ENCODE results near the gene RPS6KA3.

DNA sequence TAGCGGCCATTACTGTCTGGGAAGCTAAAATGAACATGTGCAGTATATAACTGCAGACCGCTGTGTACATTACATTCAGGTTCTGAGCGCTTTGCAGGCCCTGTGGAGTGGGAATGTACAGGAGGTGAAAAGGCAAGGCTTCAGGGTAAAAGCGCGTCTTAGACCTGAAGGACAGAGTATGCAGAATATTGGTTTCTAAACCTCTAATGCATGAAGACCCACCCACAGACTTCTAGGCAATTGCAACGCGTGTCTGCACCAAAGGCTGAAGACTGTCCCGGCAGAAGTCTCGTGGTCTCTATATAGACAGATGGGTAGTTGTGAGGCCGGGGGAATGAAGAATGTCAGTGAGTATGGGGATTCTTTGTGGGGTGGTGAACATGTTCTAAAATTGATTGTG lies 155.4 kb downstream of the RPS6KA3 start:
- TF ChIP-seq SP1 (CRISPR knock-in tag; conservative IDR thresholded peaks at IDR 0.05) (no peak), ZNF138 (CRISPR knock-in tag; conservative IDR thresholded peaks at IDR 0.05) (no peak), TEAD4 (CRISPR knock-in tag; IDR thresholded peaks at IDR 0.05) (no peak)
- TF ChIP-seq, protein P1, sequence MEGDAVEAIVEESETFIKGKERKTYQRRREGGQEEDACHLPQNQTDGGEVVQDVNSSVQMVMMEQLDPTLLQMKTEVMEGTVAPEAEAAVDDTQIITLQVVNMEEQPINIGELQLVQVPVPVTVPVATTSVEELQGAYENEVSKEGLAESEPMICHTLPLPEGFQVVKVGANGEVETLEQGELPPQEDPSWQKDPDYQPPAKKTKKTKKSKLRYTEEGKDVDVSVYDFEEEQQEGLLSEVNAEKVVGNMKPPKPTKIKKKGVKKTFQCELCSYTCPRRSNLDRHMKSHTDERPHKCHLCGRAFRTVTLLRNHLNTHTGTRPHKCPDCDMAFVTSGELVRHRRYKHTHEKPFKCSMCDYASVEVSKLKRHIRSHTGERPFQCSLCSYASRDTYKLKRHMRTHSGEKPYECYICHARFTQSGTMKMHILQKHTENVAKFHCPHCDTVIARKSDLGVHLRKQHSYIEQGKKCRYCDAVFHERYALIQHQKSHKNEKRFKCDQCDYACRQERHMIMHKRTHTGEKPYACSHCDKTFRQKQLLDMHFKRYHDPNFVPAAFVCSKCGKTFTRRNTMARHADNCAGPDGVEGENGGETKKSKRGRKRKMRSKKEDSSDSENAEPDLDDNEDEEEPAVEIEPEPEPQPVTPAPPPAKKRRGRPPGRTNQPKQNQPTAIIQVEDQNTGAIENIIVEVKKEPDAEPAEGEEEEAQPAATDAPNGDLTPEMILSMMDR (IDR thresholded peaks at IDR 0.05) = no peak
